Naive thymus-derived CD8-positive, alpha-beta T cell (primary cell): Measurements from ENCODE around the gene IGF2. TPM values are rescaled to one million over a fixed set of nuclear protein-coding genes. Genes with fewer than 3 reads are reported as not detected.
A peak's percentile ranks its signal among the peaks of the same experiment; 100 is the strongest.

Experiments
- ATAC-seq, 2 donors: fragments of 150-1000 bp; cut with Tn5 transposase in 1 of 2; sonication (Bioruptor Pico), chemical (Tn5 transposase) in 1 of 2; 1 replicate in 1 of 2; 2 replicates in 1 of 2; pipeline ENCODE4 v1.10.0; 2021; ENCODE audit warnings: mild to moderate bottlenecking in 2 of 2, moderate library complexity in 2 of 2
- POLR2A ChIA-PET: fragments of 350-600 bp; sonication (Branson Sonifier 250); formaldehyde crosslinking; loops from one replicate; lab custom pipeline; 2021; ENCODE audit warnings: antibody characterized with exemption; lab: Charles Lee
- DNase-seq, 10 donors: peaks; one replicate each; pipeline versions ENCODE4 v3.0.0 to v3.0.0-alpha.2; 2020 to 2022
- H3K27ac Mint-ChIP-seq, 10 donors: one replicate each; pipeline ENCODE4 v1.8.0; 2020 to 2022; ENCODE audit warnings: mild to moderate bottlenecking in 10 of 10, mixed read lengths in 10 of 10, moderate library complexity in 4 of 10, inconsistent platforms in 1 of 10
- H3K27me3 Mint-ChIP-seq, 5 donors: one replicate each; pipeline ENCODE4 v1.8.0; 2021 to 2022; ENCODE audit warnings: mixed read lengths in 5 of 5
- H3K36me3 Mint-ChIP-seq, 3 donors: one replicate each; pipeline ENCODE4 v1.8.0; 2020 to 2022; ENCODE audit warnings: mixed read lengths in 3 of 3, mild to moderate bottlenecking in 2 of 3, inconsistent platforms in 1 of 3
- H3K4me1 Mint-ChIP-seq, 4 donors: one replicate each; pipeline ENCODE4 v1.8.0; 2021 to 2022; ENCODE audit warnings: mixed read lengths in 4 of 4
- H3K4me3 Mint-ChIP-seq, 10 donors: one replicate each; pipeline ENCODE4 v1.8.0; 2020 to 2022; ENCODE audit warnings: mild to moderate bottlenecking in 10 of 10, mixed read lengths in 10 of 10, moderate library complexity in 6 of 10, inconsistent platforms in 1 of 10
- H3K9me3 Mint-ChIP-seq, 9 donors: one replicate each; pipeline ENCODE4 v1.8.0; 2020 to 2022; ENCODE audit warnings: mixed read lengths in 9 of 9, mild to moderate bottlenecking in 3 of 9, inconsistent platforms in 1 of 9, moderate library complexity in 1 of 9
- polyA plus RNA-seq, 3 donors: library from polyadenylated mRNA; unstranded; fragments of 300-500 nt; fragmentation: Illumina TruSeq; gene quantifications; one replicate each; pipeline ENCODE4 v1.2.3, GENCODE V29; 2021
- total RNA-seq, 8 experiments: library from RNA in 2 of 8; stranded (reverse) in 2 of 8; gene quantifications; one replicate each; pipeline ENCODE4 v1.2.3 and lab custom pipeline; 2021 to 2026

Gene IGF2
- total and polyA plus RNA-seq, 5 experiments from 2014 or later, result not detected

- H3K27ac Mint-ChIP-seq, result no peak overlapping the region
- H3K9me3 Mint-ChIP-seq, result no peaks in the 10 kb centered on the region
- POLR2A ChIA-PET, result interaction anchor here (0.6 kb wide), 1 partner anchor 480 kb away, joined by 3 read pairs; no protein-coding TSS in a partner anchor
- peaks cover 0 to 2% (median 0%) of the 10 kb centered on the region in 5 donors for H3K27me3 Mint-ChIP-seq
- ATAC-seq, result no peak
- no peak overlapping the region for H3K4me3 Mint-ChIP-seq
- peak in 6 of 10 donors; percentile 29 to 45 (median 38) for DNase-seq
- H3K36me3 Mint-ChIP-seq, result no peaks in the 10 kb centered on the region
- H3K4me1 Mint-ChIP-seq, result peaks cover 5 to 6% (median 5%) of the 10 kb centered on the region in 4 donors
Measured at GRCh38 chr11:2156416-2157182, 17.4 kb upstream of the IGF2 start.

GRCh38 chr11:2155511-2155910 lies 16.3 kb upstream of the IGF2 start:
- ATAC-seq (no peak), DNase-seq (no peak)
- Mint-ChIP-seq H3K27me3 (peaks cover under 1 to 11% (median 9%) of the 10 kb centered on the region in 5 donors), H3K36me3 (no peaks in the 10 kb centered on the region), H3K4me3 (no peak overlapping the region), H3K4me1 (peaks cover 7 to 11% (median 7%) of the 10 kb centered on the region in 4 donors), H3K27ac (no peak overlapping the region), H3K9me3 (no peaks in the 10 kb centered on the region)
- POLR2A ChIA-PET, result no interaction called here

GRCh38 chr11:2154889-2155288 lies 15.7 kb upstream of the IGF2 start:
- POLR2A ChIA-PET, result no interaction called here
- H3K27ac Mint-ChIP-seq, result no peak overlapping the region
- H3K36me3 Mint-ChIP-seq, result no peaks in the 10 kb centered on the region
- no peak overlapping the region for H3K4me3 Mint-ChIP-seq
- DNase-seq (no peak), ATAC-seq (no peak)
- peaks cover 7 to 11% (median 7%) of the 10 kb centered on the region in 4 donors for H3K4me1 Mint-ChIP-seq
- H3K9me3 Mint-ChIP-seq, result no peaks in the 10 kb centered on the region
- peaks cover 5 to 17% (median 14%) of the 10 kb centered on the region in 5 donors for H3K27me3 Mint-ChIP-seq

GRCh38 chr11:2154195-2154585 lies 15.0 kb upstream of the IGF2 start:
- DNase-seq, result no peak
- Mint-ChIP-seq H3K36me3 (no peaks in the 10 kb centered on the region), H3K9me3 (no peaks in the 10 kb centered on the region), H3K27ac (no peak overlapping the region), H3K27me3 (peaks cover 5 to 22% (median 14%) of the 10 kb centered on the region in 5 donors), H3K4me1 (peaks cover 7 to 11% (median 7%) of the 10 kb centered on the region in 4 donors), H3K4me3 (no peak overlapping the region)
- POLR2A ChIA-PET, result no interaction called here
- ATAC-seq, result no peak

GRCh38 chr11:2153581-2154194 lies 14.5 kb upstream of the IGF2 start:
- Mint-ChIP-seq H3K36me3 (no peaks in the 10 kb centered on the region), H3K4me3 (no peak overlapping the region), H3K4me1 (peaks cover 7 to 11% (median 7%) of the 10 kb centered on the region in 4 donors), H3K27ac (no peak overlapping the region), H3K9me3 (no peaks in the 10 kb centered on the region), H3K27me3 (peaks cover 5 to 26% (median 17%) of the 10 kb centered on the region in 5 donors)
- ATAC-seq (no peak), DNase-seq (no peak)
- POLR2A ChIA-PET, result no interaction called here

GRCh38 chr11:2151500-2152257 lies 12.5 kb upstream of the IGF2 start:
- Mint-ChIP-seq H3K36me3 (no peaks in the 10 kb centered on the region), H3K9me3 (no peaks in the 10 kb centered on the region), H3K27me3 (peaks cover 7 to 46% (median 32%) of the 10 kb centered on the region in 5 donors), H3K4me1 (peaks cover 7 to 11% (median 7%) of the 10 kb centered on the region in 4 donors), H3K4me3 (peak overlapping the region; percentile 18 to 74 (median 52)), H3K27ac (peak overlapping the region in 5 of 10 donors; percentile 27 to 55 (median 33))
- ATAC-seq, result peak; percentile 85 to 89
- POLR2A ChIA-PET, result interaction anchor here (0.6 to 1.9 kb wide), 4 partner anchors 116 to 662 kb away, joined by 3 to 11 read pairs (median 4); no protein-coding TSS in a partner anchor
- peak; percentile 68 to 90 (median 78) for DNase-seq

GRCh38 chr11:2149864-2150847 lies 11.0 kb upstream of the IGF2 start:
- POLR2A ChIA-PET, result interaction anchor here (0.8 to 1.9 kb wide), 2 partner anchors 114 to 317 kb away, joined by 4 to 11 read pairs; no protein-coding TSS in a partner anchor
- no peaks in the 10 kb centered on the region for H3K36me3 Mint-ChIP-seq
- no peak overlapping the region for H3K4me3 Mint-ChIP-seq
- no peak for ATAC-seq
- peaks cover 12 to 62% (median 45%) of the 10 kb centered on the region in 5 donors for H3K27me3 Mint-ChIP-seq
- peaks cover 7 to 11% (median 7%) of the 10 kb centered on the region in 4 donors for H3K4me1 Mint-ChIP-seq
- DNase-seq, result no peak
- H3K9me3 Mint-ChIP-seq, result no peaks in the 10 kb centered on the region
- peak overlapping the region in 1 of 10 donors; percentile 43 for H3K27ac Mint-ChIP-seq

GRCh38 chr11:2149460-2149859 lies 10.3 kb upstream of the IGF2 start:
- no peak for DNase-seq
- H3K27me3 Mint-ChIP-seq, result peaks cover 12 to 68% (median 45%) of the 10 kb centered on the region in 5 donors
- H3K27ac Mint-ChIP-seq, result no peak overlapping the region
- no peaks in the 10 kb centered on the region for H3K9me3 Mint-ChIP-seq
- POLR2A ChIA-PET, result no interaction called here
- ATAC-seq, result no peak
- H3K36me3 Mint-ChIP-seq, result no peaks in the 10 kb centered on the region
- H3K4me3 Mint-ChIP-seq, result no peak overlapping the region
- H3K4me1 Mint-ChIP-seq, result peaks cover 7 to 11% (median 8%) of the 10 kb centered on the region in 4 donors

- Mint-ChIP-seq H3K36me3 (no peaks in the 10 kb centered on the region), H3K27me3 (peaks cover 13 to 68% (median 45%) of the 10 kb centered on the region in 5 donors), H3K27ac (no peak overlapping the region), H3K4me3 (no peak overlapping the region), H3K4me1 (peaks cover 7 to 11% (median 9%) of the 10 kb centered on the region in 4 donors), H3K9me3 (no peaks in the 10 kb centered on the region)
- ATAC-seq (no peak), DNase-seq (no peak)
- POLR2A ChIA-PET, result no interaction called here
Measured at GRCh38 chr11:2148595-2148994, 9.4 kb upstream of the IGF2 start.

- DNase-seq, result no peak
- Mint-ChIP-seq H3K4me3 (no peak overlapping the region), H3K27ac (no peak overlapping the region), H3K36me3 (peaks cover 0 to 2% (median 0%) of the 10 kb centered on the region in 3 donors), H3K9me3 (no peaks in the 10 kb centered on the region), H3K27me3 (peaks cover 22 to 80% (median 55%) of the 10 kb centered on the region in 5 donors), H3K4me1 (peaks cover 8 to 19% (median 15%) of the 10 kb centered on the region in 4 donors)
- ATAC-seq, result no peak
- POLR2A ChIA-PET, result no interaction called here
Measured at GRCh38 chr11:2147391-2147790, 8.2 kb upstream of the IGF2 start.

- Mint-ChIP-seq H3K9me3 (no peaks in the 10 kb centered on the region), H3K27ac (no peak overlapping the region), H3K27me3 (peaks cover 30 to 88% (median 63%) of the 10 kb centered on the region in 5 donors), H3K36me3 (peaks cover 0 to 2% (median 0%) of the 10 kb centered on the region in 3 donors), H3K4me1 (peaks cover 2 to 10% (median 9%) of the 10 kb centered on the region in 4 donors), H3K4me3 (peak overlapping the region in 1 of 10 donors; percentile 5)
- ATAC-seq (no peak), DNase-seq (no peak)
- POLR2A ChIA-PET, result no interaction called here
Measured at GRCh38 chr11:2146051-2146450, 6.9 kb upstream of the IGF2 start.
